AG09309 (cell line): Measurements from ENCODE around the gene KRT5.

Experiments
- DNase-seq: peaks from one replicate; pipeline ENCODE4 v3.0.0-alpha.2; 2010; ENCODE audit warnings: low read depth
- H3K4me3 ChIP-seq: 2 replicates; pipeline ENCODE4 v1.5.1; 2011; ENCODE audit warnings: mild to moderate bottlenecking, low read depth, low read length, moderate library complexity; ENCODE audit not compliant: control insufficient read depth
- CTCF ChIP-seq: IDR thresholded peaks from 2 replicates; pipeline ENCODE4 v1.5.1; 2011; ENCODE audit warnings: mild to moderate bottlenecking, low read depth, low read length, inconsistent platforms; ENCODE audit not compliant: insufficient read depth, control insufficient read depth; ENCODE audit errors: missing control alignments

The KRT5 gene

GRCh38 chr12:52469853-52470252 lies 50.3 kb downstream of the KRT5 start:
- no peak overlapping the region for H3K4me3 ChIP-seq
- no peak for TF ChIP-seq CTCF
- no peak for DNase-seq

DNA sequence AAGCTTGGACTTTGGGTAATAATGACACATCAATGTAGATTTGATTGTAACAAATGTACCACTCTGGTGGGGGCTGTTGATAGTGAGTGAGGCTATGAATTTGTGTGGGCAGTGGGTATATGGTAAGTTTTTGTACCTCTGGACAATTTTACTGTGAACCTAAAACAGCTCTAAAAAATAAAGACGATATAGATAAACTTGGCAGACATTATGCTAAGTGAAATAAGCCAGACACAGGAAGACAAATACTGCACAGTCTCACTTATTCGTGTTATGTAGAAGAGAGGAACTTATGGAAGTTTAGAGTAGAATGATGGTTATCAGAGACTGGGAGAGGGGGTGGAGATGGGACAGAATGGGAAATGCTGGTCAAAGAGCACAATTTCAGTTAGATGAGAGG lies 55.3 kb downstream of the KRT5 start:
- no peak for DNase-seq
- no peak overlapping the region for H3K4me3 ChIP-seq
- TF ChIP-seq CTCF = no peak
